HG03159 (cell line): ENCODE data around the gene TUBGCP2.

Experiments
- ATAC-seq: cut with Tn5 transposase; IDR thresholded peaks from one replicate; pipeline ENCODE4 v1.9.1; 2021; ENCODE audit warnings: mild to moderate bottlenecking, moderate library complexity; ENCODE audit not compliant: unreplicated experiment

The TUBGCP2 gene

DNA sequence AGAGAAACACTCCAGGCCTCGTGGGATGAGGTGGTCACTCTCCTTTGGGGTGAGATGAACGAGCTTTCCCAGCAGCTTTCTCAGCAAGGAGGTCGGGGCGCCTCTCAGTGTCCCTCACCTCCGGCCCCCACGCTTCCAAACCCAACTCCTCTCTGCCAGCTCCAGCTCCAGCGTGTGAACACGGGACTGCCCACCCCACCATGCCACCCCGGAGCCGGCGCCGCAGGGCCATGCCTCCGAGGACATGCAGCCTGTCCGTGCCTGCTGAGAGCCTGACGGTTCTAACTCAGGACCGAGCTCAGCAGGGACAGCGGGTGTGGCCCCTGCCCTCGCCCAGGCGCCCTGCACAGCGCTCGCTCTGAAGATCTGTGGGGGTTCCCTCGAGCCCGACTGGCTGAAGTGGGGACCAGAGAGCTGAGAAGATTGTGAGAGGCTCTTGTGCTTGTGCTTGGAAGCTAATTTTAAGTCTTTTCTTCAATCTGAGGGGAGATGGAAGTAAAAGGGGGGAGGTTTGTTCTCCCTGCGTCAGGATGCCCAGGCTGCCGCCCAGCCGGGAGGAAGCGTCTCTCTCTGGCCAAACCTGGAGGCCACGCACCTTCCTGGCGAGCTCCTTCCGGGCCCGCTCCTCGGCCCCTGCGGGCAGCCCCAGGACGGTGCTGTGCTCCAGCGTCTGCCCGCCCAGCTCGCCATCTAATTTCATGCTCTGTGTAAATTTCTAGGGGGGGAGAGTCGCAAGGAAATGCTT lies 26.9 kb downstream of the TUBGCP2 start:
- no peak for ATAC-seq

DNA sequence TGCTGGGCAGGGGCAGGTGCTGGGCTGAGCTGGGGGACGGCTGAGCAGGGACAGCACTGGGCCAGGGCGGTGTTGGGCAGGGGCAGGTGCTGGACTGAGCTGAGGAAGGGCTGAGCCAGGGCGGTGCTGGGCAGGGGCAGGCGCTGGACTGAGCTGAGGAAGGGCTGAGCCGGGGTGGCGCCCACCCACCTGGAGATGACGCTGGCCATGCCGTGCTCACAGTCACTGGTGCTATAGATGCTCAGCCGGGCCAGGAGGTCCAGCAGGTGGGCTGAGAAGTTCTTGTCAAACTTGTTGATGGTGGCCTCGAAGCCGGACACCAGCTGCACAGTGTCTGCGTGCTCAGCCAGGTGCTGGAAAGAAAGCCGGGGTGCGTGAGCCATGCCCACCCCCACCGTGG lies 27.6 kb downstream of the TUBGCP2 start:
- ATAC-seq = no peak

DNA sequence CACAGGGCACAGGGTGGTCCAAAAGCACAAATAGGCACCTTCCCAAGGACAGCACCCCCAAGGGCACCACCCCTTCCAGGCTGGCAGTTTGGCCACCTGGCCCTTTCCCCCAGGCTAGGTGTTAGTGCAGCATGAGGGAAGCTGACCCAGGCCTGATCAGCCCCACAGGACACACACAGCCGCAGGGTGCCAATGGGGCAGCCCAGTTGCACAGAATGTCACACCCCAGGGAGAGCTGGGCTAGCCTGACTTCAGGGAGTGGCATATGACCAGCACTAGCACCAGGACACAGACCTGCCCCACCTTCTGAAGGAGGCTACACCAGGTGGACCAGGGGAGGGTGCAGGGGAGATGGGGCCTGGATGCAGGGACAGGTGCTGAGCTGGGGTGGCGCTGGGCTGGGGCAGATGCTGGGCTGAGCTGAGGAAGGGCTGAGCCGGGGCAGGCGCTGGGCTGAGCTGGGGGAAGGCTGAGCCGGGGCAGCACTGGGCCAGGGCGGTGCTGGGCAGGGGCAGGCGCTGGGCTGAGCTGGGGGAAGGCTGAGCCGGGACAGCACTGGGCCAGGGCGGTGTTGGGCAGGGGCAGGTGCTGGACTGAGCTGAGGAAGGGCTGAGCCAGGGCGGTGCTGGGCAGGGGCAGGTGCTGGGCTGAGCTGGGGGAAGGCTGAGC lies 28.1 kb downstream of the TUBGCP2 start:
- no peak for ATAC-seq

DNA sequence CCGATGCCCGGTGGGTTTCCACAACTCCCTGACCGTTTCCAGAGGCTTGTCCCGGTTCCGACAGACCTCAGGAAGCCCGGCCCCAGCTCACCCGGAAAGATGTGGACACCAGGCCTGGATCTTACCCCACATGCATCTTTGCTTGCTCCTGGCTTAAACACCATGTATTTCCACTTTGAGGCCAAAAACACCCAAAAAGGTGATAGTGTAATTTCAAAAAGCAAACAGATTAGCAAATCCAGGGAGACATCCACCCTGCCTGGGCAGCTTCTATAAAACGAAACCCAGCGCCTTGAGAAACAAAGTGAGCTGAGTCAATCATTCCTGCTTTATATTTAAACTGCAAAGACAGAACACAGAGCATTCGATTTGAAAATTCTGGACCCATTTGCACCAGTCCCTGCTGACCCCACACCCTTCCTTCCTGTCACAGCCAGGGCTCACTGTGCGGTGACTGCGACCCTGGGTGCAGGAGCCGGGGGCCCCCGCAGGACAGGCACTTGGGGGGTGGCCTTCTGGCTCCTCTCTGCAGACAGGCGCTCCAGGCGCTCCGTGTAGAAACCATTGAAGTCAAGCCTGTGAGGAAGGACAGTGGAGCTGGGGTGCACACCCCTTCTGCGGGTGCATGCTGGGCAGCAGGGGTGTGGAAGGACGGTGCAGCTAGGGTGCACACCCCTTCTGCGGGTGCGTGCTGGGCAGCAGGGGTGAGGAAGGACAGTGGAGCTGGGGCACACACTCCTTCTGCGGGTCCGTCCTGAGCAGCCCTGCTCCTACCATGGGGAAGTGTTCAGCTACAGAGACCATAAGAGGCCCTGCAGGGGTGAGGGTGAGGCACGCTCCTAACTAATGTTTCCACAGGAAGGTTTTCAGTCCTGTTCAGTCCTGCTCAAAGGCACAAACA lies 29.1 kb downstream of the TUBGCP2 start:
- no peak for ATAC-seq

DNA sequence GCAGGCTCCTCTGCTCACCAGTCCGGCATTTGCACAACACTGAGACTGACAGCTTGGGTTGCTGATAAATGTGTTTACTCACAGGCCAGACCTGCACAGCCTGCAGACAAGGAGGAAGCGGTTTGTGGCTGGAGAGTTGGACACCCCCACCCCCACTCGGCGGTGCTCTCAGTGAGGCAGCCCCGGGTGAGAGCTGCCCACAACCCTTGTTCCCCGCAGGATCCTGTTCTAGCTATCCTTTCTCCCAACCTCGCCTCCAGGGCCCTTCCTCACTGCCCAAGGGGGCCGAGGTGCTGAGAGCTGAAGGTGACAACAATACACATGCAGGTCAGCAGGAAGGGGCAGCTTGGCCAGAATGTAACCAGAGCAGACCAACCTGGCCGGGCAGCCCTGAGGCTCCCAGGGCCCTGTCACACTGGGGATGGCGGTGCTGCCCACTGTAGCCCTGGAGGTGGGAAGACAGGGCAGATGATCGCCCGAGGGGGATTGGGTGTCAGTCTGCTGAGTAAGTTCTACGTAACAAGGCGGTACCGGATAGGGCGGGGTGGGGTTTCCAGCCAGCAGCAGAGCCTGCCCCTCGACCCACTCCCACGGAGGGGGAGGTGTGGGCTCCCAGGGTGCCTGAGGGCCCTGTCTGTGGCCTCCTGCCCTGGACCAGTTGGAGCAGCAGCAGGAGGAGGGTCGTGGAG lies 30.0 kb downstream of the TUBGCP2 start:
- peak; percentile 39 for ATAC-seq

DNA sequence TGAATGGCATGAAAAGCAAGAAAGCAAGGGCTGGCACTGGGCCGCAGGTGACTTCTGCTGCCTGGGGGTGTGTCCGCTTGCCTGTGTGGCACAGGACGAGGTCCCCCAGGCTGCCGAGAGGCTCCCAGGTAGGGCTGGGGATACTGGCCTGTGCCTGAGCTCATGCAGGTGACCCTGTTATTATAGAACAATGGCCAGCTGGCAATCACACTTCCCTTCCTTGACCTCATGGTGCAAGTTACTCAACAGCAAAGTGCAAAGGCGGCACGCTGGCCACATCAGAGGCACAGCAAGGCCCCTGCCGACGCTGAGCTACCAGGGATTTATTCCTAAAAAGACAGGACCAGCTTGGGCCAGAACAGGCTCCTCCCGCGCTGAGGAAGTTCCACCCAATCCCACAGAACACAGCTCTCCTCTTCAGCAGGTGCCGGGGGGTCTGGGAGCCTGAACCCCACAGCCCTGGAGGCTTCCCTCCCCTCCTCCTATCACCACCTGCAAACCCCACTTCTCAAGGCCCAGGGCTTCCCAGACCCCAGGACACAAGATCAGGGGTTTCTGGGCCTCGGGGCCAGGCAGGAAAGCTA lies 30.6 kb downstream of the TUBGCP2 start:
- no peak for ATAC-seq

DNA sequence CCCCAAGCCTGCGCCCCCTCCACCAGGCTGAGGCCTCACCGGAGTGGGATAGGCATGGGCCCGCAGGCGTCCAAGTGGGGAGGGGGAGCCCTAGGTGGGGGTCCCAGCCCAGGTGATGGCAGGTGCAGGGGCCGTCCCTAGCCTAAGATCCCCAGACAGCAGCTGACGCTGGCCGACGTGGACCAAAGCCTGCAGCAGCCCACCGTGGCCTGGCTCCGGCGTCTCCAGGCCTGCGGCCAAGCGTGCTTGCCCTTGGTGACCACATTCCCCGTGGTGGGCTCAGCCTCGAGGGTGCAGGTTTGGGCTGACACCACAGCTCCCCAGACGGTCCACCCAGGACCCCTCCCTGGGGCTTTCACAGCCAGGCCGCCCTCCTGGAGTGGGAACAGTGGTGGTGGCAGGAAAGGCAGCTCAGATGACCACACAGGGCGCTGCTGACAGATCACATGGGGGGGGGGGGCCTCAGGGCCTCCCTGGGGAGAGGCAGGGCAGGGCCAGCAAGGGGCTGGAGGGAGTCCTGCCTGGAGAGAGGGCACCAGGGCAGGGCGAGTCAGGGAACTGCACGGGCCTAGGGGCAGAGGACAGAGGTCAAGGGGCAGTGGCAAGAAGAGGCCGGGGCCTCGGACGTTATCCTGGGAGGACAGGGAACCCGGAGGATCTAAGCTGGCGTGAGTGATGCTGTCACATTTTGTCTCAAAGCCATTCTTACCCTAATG lies 31.2 kb downstream of the TUBGCP2 start:
- no peak for ATAC-seq

DNA sequence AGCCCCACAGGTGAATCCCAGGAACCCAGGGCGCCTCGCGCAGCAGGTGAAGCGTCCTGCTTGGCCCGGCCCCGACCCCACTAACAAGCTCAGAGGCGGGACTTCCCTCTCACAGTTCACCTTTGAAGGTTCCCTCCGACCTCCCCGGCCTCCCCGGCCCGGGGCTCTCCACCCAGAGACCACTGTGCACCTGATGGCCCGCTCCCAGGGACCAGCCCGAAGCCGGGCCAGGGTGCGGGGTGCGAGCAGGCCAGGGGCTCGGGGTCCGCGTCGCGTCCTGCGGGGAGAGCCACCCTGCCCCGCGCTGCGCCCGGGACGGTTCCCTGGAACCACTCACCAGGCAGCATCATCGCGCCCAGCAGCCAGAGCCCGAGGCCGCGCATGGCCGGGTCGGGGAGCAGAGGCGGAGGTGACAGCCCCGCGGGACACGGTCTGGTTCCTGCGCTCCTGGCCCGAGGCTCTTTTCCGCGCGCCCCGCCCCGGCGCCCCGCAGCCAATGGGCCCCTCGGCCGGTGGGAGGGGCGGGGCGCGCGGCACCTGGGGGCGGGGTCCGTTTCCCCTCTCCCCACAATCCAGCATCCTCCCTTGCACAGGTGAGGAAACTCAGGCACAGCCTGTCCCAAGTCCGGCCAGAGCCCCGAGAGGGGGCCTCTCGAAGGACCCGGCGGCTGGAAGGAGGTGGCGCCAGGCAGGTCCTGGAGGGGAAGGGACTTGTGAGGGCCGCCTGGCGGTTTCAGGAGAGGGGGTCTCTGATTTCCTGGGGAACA lies 32.1 kb downstream of the TUBGCP2 start, which contains the start of gene ADAM8:
ADAM8 (minus strand) TSS at position 434 of the 767 bp plus-strand sequence; CDS start at position 383, 51 bp downstream.
- ATAC-seq = peak; percentile 44

DNA sequence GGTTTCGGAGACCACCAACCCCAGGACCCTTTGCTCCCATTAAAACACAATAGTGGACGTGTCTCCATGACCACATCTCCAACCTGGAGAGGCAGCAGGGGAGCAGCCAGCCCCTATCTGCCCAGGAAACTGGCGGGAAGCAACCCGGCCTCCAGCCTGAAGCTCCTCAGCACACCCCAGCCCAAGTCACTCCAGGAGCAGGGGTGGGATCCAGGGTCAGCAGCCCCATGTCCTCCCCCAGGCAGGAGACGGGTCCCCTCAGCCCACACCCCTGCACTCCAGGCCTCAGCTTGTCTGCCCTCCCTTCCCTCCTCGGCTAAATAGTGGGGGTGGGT lies 32.6 kb downstream of the TUBGCP2 start:
- ATAC-seq = no peak

DNA sequence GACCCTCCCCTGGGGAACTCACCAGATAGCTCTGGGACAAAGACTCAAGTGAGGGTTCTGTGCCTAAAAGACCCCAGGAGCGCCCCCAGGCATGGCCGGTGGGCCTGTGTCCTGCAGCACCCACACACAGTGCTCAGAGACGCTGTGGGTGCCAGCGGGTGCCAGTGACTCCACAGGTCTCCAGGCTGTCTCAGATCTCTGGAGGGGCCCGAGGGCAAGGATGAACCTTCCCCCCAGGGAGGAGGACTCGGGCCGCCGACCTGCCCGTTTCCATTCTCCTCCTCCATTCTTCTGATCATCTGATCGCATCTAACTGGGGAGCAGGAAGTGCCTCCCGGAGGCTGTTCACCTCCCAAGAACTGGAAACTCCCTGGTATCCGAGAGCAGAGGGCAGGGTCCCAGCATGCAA lies 33.0 kb downstream of the TUBGCP2 start:
- peak; percentile 38 for ATAC-seq

DNA sequence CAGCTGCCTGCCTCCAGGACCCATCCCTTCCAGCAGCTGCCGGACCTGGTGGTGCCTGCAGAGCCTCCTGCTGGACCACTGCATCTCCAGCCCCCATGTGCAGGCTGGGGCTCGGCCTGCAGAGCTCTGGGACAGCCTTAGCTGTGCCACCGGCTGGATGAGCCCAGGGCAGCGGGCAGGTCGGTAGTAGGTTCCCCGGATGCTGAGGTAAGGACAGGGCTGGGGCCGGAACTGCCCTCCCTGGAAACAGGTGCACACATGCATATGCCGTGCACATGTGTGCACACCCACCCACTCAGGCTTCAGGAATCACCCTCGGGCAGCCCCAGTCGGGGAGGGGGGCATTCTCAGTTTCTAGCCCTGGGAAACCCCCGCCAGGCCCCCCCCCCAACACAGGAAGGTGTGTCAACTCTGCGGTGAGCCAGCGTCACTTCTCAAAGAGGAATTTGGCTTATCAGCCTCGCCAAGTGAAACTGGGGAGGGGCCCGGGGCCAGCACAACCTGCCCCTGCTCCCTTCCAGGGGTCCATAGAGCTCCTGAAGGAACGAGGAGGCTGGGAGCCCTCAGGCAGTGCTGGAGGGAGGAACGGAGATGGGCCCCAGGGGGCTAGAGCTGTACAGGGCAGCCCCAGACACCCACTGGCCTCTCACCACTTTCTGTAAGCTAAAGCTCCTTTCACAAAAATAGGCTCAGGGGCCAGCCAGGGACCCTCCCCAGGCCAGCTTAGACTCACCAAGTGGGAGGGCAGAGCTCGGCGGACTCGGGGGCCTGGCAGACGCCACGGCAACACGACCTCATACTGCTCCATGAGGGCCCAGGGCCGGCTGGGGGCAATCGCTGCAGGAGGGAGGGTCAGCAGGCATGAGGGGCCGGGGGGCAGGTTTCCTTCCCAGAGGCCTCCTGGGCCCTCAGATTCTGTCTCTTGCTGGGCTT lies 33.7 kb downstream of the TUBGCP2 start:
- peak; percentile 50 for ATAC-seq

DNA sequence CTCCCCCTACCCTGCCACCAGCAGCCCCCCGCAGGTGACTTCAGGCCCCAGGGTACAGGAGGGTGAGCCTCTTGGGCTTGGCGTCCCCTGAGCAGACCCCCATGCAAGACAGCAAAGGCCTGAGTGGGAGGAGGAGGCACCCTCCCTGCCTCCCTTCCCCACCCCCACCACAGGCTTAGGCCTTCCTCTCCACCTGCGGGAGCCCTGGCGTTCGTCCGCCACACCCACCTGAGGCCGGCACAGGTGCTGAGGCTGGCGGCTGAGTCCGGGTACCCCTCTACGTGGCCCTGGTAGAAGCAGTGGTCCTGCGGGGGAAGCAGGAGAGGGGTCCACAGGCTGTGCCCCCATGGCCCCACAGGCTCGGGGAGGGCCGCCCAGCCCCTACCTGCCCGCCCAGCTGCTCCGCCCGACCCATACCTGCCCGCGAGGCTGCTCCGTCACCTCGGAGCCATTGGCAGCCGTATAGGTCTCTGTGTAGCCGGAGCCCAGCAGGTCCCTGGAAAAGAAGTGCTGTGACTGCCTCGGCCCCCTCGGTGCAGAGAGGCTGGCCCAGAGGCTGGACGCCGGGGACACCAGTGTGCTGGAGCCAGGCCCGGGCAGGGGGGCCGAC lies 35.0 kb downstream of the TUBGCP2 start:
- no peak for ATAC-seq

DNA sequence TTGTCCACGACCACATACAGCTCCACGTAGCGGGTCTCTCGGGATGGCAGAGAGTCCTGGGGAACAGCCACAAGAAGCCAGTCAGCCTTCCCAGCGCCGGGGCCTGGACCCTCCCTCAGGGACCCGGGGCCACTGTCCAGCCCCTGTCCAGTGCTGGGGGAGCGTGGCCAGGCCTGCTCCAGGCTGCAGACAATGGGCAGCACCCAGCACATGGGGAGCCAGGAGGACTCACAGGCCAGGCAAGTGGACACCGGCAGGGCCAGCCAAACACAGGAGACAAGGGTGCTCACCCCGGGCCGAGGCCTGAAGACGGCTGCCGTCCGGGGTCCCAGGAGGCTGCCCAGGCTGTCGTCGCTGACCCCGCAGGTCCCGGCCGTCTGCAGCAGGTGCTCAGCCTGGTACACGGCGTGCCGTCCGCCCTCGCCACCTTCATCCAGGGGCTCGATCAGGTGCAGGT lies 35.7 kb downstream of the TUBGCP2 start:
- ATAC-seq = no peak

DNA sequence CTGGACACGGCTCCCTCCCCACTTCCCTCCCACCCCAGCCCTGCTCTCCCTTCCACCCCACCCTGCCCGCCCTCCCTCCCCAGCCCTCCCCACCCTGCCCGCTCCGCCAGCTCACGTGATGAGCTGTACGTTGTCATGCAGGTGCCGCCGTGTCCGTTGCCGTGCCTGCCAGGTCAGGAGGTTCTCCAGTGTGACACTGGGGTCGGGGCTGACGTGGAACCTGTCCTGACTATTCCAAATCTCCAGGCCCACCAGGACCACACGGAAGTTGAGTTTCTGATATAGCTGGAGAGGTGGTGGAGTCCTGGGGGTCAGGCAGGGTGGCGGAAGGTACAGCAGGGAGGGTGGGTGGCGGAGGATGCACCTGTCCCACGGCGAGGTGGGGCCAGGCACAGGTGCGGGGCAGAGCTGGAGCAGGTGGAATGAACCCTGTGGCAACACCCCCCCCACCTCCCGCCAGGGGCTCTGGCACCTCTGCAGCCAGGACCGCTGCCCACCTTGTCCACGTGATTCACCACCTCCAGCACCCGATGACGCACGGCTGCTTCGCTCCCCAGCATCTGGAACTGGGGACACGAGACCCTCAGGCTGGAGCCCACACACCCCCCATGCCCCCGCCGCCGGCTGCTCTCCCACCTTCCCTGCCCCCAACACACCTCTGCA lies 36.2 kb downstream of the TUBGCP2 start:
- no peak for ATAC-seq

DNA sequence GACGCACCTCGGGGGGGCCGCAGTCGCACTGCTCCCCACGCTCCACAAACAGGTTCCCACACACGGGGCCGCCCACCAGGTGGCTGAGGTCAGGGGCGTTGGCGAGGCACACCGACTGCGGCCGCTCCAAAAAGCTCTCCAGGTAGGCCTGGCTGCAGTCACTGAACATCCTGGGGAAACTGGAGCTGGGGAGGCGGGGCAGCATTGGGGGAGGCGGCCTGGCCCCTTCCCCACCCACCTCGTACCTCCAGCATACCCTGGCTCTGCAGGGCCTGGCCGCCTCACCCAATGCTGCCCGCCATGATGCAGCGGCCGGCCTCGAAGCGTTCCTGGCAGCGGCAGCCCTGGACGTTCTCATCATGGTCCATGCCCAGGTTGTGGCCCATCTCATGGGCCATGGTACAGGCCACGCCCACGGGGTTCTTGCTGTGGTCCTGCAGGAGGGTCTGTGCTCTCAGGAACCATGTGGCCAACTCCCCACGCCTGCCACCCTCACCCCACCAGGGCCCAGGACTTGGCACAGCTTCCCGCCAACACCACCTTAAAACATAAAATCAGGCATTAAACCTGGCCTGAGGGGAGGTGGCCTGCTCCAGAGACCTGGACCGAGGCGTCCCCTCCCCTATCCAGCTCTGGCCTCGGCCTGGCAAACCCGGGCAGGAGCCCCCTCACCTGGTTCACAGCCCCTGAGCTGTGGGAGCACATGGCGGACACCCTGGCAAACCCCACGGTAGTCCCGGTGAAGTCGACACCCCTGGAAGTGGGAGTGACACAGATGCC lies 37.0 kb downstream of the TUBGCP2 start:
- ATAC-seq = no peak

DNA sequence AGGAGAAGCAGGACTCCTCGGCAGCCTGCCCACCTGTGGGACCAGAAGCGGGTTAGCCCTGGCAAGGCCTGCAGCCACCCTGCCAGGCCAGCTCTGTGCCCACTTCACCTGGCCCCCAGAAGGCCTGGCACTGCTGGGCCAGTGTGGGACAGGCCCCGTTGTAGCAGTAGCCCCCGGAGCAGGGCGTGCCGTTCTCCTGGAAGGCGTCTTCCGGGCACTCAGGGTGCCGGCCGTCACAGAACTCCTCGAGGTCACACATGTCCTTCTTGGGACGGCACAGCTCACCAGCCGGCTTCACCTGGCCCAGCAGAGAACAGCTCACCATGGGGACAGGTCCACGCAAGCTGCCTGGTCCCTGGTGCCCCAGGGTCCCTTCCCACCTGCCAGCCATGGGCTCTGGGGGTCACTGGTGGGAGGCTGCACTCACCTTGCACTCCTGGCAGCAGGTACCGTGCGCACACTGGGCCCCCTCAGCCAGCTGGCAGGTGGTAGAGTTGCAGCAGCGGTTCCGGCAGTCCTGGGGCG lies 37.8 kb downstream of the TUBGCP2 start:
- ATAC-seq = no peak
